Renal cortex interstitium (tissue), 11 donors: ENCODE data around the gene KRTAP10-12. TPM values are rescaled to one million over a fixed set of nuclear protein-coding genes. Genes with fewer than 3 reads are reported as not detected.

Experiments used
- DNase-seq, 11 donors: peaks; one replicate each; pipeline ENCODE4 v3.0.0-alpha.2; 2013; ENCODE audit warnings: low read depth in 9 of 11, low spot score in 4 of 11; ENCODE audit errors: extremely low read depth in 1 of 11
- polyA plus RNA-seq, 3 donors: library from polyadenylated mRNA; unstranded; fragments of 120-200 nt; gene quantifications; one replicate each; pipeline ENCODE4 v1.2.1, GENCODE V29; 2013; ENCODE audit not compliant: insufficient read length in 3 of 3

Gene KRTAP10-12
- polyA plus RNA-seq, 3 donors: not detected

- no peak for DNase-seq
These were observed 28.0 kb downstream of the KRTAP10-12 start for GRCh38 chr21:44724926-44725325.

GRCh38 chr21:44726826-44727225 is 29.9 kb downstream of the KRTAP10-12 start:
- no peak for DNase-seq

GRCh38 chr21:44727321-44727720 is 30.3 kb downstream of the KRTAP10-12 start:
- DNase-seq: no peak

DNA sequence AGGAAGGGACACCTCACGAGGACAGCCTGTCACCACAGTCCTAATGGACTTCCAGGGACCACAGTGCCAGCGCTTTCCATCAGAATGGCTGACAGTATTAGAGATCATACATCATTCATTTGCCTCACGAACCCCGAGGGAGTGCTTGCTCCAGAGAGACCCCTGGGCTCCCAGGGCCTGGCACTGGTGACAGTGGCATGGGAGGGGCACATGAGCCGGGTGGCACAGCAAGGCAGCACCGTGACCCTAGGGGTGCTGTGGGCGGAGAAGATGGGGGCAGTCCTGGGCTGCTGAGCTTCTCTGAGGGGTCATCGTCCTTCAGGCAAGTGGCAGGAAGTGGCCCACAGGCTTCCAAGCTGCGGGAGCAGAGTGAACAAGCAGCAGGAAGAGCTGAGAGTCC is 30.8 kb downstream of the KRTAP10-12 start:
- no peak for DNase-seq

DNA sequence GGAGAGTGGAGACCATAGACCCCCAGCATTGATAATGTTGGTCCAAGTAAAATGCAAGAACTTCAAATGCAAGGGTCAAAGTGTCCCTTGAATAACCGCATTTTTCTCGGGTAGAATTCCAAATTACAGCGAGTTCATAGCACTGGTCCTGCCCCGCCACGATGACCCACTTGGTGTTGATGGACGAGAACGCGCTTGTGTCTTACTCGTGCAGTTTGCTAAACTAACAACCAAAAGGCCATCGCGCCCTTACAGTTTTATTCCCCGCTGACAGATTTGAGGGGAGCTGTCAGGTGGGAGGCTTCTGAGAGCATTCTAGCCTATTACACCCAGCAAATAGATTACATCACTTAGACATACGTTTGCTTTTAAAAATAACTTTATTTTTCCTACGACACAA is 31.7 kb downstream of the KRTAP10-12 start:
- no peak for DNase-seq

DNA sequence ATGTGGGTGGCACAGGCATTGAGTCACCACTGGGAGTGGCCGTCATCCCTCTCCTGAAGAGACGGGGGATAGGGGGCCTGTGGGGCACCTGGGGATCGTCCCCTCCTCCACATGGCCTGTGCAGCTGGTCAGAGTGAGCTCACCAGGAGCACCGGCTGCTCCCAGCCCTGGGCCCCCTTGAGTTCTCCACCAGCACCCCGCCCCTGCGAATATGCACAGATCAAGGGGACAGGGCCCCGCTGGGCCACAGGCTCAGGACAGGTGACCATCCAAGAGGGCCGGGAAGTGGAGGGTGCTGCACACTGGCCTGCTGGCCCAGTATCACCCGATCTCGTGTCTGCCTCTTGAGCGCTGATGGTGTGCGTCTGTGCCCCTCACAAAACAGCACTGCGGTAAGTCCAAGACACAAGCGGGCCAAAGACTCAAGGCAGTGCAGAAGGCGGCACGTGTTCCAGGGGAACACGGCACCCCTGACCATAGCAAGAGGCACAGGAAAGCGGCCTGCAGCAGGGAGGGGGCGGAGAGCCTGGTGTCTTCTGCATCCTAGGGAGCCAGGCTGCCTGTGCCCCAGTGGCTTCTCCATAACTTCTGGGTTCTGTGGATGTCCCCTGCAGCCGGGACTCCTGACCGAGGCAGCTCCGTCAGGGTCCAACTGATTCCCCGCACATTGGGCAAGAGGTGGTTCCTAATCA is 32.5 kb downstream of the KRTAP10-12 start:
- DNase-seq: no peak

DNA sequence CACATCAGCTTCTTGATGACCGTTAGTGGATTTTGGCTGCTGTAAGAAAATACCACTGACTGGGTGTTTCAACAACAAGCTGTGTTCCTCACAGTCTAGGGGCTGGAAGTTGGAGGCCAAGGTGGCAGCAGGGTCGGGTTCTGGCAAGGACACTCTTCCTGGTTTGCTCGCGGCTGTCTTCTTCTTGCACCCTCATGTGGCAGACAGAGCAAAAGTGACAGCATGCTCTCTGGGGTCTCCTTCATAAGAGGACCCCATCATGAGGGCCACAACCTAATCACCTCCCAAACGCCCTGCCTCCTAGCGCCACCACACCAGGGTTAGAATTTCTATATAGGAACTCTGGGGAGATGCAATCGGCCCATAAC is 33.0 kb downstream of the KRTAP10-12 start:
- no peak for DNase-seq

GRCh38 chr21:44730951-44731579 is 34.1 kb downstream of the KRTAP10-12 start:
- no peak for DNase-seq

- DNase-seq: no peak
These were observed 35.3 kb downstream of the KRTAP10-12 start for GRCh38 chr21:44732263-44732662.

DNA sequence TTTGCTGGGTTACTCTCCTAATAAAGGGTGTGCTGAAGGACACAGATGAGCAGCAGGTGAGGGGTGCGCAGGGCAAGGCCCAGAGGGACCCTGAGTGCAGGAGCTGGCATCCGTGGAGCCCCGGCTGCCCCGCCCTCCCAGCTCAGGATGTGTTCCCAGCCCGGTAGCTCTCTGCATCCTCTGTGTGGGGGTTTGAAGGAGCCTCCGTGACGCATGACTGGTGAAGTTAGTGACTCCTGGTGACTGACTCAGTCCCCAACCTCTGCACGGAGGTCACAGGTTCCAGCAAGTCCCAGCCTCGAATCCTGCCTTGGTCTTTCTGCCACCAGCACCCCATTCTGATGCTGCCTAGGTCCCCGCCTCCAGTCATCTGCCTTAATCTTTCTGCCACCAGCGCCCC is 36.0 kb downstream of the KRTAP10-12 start:
- no peak for DNase-seq

DNA sequence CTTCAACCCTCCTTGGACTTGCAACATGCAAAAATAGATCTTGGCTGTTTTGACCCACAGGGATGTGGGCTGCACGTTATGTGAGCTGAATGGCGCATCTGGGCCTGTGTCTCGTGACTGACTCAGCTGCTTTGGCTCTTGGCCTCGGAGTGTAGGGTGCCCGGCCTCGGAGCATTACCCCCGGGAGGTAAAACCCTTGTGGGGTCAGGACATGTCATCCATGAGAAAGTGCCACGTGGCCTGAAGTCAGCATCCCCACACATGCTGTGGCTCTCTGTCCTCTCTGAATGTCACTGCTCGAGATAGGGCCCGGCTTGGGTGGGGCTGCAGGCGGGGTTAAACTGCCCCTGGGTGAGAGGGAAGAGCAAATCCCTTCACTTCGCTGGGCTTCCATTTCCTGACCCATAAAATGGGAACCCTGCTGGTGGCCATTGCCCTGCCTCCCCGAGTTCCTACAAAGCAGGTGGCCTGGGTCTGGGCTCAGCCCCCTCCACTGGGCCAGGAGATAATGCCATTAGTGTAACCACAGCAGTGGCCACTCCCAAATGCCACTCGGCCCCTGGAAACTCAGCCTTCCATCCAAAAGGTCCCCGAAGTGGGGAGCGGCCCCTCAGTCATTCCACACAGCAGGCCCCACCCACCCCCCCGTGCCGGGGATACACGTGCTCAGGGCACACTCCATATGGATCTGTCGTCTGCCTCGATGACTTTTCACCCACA is 37.2 kb downstream of the KRTAP10-12 start:
- no peak for DNase-seq

DNA sequence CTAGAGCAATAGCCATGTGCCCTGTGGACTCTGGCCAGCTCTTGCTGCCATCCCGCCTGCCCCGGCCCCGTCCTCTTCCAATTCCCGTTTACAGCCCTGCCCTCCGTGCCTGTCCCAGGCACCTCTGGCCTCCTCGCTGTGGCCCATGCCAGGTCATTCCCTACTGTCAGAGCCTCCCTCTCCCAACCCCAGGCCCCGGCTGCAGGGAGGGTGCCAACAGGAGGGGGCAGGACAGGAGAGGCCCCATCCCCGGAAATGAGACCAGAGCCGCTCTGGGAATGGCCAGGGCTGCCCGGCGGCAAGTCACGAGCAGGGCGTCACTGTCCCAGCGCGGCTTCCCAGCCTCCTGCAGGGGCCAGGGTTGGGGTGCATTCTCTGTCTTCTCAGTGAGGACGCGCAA is 37.9 kb downstream of the KRTAP10-12 start:
- no peak for DNase-seq

- no peak for DNase-seq
These were observed 38.8 kb downstream of the KRTAP10-12 start for GRCh38 chr21:44735821-44736220.

DNA sequence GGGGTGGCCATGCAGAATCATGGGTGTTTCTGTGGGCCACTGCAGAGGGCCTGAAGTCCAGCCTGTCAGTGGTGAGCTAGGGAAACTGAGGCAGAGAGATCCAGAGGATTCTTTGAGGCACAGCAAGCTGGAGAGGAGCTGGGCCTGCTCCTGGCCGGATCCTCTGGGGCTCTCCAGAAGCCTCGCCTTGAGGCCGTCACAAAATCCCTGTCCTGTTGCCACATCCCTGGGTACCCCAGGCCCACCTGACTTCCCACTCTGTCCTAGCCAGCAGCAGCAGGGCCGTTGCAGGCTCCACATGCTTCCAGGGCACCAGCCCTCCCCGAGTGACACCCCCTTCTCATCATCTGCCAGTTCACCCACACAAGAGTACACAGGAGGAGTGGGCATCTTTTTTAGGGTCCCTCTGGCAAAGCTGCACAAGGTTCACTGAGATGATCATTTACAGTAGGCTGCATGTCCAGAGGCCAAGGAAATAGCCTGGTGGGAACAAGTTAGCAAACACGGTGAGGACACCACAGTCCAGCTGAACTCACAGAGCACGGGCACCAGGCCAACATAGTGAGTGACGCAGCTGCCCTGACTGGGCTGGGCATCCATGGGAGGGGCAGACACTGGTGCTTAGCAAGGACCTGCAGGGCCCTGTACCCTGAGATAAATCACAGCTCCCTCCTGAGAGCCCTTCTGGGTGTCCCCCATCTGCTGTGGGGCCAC is 39.5 kb downstream of the KRTAP10-12 start:
- DNase-seq: no peak

- DNase-seq: no peak
These were observed 40.9 kb downstream of the KRTAP10-12 start for GRCh38 chr21:44737706-44738354.

DNA sequence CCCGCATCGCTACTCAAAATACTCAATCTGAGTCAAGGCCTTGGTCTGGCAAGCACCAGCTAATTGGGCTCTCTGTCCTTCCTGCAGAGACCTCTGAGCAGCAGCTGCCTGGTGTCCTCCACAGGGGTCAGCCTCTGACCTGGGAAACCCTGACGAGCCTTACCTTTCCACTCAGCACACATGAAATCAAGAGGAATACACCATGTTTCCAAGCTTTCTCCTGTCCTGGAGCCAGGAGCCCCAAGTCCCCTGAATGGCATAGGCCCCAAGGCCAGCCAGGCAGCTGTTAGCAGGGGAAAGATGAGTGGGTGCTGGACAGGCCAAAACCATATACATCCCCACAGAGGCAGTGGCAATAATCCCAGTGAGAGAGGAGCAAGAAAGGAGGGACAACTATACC is 41.6 kb downstream of the KRTAP10-12 start:
- DNase-seq: no peak

GRCh38 chr21:44739316-44739715 is 42.3 kb downstream of the KRTAP10-12 start:
- no peak for DNase-seq

DNA sequence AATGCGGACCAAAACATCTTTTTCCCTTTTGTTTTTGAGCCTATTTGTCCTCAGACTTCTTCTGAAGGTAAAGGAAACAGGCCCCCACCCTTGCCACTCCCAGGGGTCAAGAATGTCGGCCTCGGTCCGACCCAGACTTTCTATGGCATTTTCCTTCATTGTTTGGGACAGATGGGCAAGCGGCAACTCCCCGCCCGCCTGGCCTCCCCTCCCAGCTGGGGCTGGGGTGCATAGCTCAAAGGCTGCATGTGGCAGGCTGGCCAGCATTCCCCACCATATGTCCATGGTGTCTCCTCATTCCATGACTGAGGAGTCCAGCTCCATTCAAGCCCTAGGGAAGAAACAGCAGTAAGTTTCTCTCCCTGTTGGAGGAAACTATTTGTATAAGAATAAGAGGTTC is 43.8 kb downstream of the KRTAP10-12 start:
- DNase-seq: no peak

- DNase-seq: no peak
These were observed 44.9 kb downstream of the KRTAP10-12 start for GRCh38 chr21:44741921-44742320.
